HG02943 (cell line): Measurements from ENCODE around the gene PPM1H.

Experiments used
- ATAC-seq: cut with Tn5 transposase; IDR thresholded peaks from one replicate; pipeline ENCODE4 v1.9.1; 2021; ENCODE audit warnings: mild to moderate bottlenecking, low read depth, moderate library complexity; ENCODE audit not compliant: unreplicated experiment

Gene PPM1H

DNA sequence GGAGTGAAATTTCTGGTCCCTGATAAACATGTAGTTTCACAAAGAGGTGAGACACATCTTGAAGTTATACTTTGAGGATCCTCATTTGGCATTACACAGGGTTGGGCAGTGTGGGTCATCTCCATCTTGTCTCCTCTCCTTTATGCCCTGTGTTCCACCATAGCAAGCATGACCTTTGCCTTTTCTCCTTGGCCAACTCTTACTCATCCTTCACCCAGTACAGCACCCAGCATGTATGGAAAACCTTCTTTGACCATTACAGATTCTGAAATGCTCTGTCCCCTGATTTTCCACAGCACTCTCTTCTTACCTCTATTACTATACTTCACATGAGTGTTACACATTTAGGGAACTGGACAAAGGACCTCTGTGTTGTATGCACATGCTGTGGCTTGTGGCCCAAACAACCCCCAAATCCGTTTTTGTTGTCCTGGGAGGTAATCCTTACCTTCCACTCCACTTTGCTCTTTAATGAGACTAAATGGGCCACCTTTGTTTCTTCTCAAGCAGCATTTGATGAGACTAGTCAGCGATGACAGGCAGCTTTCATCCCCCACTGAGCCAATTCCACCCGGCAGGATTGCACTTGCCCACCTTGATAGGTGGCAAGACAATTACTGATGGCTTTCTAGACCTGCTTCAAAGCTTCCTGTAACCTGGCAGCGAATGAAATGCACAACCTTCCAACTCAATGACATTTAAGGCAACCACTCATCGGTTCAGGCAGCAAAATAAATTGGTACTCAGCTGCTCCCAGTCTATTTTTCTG lies 304.8 kb downstream of the PPM1H start:
- ATAC-seq: no peak

DNA sequence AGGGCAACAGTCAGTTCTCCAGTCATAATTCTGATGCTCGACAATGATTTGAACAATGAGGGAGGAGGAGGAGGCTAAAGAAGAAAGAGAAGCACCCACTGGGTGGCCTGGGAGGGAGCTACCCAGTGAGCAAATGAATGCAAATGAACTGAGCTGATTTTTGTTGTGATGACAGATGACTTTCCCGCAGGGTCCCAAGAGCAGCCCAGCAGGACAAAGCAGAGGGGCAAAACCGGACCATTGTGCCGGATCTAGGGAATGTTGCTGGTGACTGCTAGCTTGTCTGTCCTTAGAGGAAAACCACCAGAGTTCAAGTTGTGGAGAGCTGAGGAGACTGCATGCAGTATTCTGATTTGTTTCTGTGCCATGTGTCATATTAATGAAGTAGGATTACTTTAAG lies 305.5 kb downstream of the PPM1H start:
- no peak for ATAC-seq

GRCh38 chr12:62627181-62627580 lies 307.8 kb downstream of the PPM1H start:
- ATAC-seq: no peak

GRCh38 chr12:62625228-62625627 lies 309.7 kb downstream of the PPM1H start:
- ATAC-seq: no peak

- ATAC-seq: no peak
Measured at GRCh38 chr12:62622177-62622576, 312.8 kb downstream of the PPM1H start.

- ATAC-seq: no peak
Measured at GRCh38 chr12:62621101-62621638, 313.8 kb downstream of the PPM1H start.

DNA sequence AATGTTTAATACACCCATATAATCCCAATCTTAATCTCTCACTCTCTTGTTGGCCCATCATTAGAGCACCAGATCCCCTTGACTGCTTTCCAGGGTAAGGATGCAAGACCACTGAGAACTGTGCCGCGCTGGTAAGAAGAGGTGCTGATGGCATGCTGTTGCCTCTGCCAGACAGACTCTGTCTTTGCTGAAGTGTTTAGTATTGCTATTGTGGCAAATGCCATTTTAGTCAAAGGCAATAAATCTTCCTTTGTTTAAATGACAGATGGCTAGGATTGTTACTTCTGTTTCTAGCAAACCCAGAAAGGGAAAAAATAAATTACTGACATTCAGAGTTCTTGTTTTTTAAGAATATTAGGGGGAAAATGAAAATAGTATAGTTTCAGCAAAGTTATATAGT lies 316.0 kb downstream of the PPM1H start:
- no peak for ATAC-seq

DNA sequence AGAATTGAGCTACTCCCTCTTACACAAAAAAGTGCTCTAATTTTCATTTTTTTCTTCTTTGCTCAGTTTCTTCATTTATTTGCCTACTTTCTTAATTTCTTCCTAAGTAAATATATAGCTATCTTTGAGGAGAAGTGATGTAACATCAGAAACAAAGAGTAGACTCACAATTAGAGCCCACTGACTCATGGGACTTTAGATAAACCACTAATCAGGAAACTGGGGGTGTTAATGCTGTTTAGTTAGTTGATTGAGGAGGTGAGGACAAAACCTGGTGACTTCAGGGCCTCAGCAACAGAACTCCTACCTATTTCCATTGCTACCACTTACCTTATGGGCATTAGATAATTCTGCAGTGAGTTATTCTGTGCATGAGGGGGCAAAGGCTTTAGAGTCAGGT lies 316.6 kb downstream of the PPM1H start:
- no peak for ATAC-seq

DNA sequence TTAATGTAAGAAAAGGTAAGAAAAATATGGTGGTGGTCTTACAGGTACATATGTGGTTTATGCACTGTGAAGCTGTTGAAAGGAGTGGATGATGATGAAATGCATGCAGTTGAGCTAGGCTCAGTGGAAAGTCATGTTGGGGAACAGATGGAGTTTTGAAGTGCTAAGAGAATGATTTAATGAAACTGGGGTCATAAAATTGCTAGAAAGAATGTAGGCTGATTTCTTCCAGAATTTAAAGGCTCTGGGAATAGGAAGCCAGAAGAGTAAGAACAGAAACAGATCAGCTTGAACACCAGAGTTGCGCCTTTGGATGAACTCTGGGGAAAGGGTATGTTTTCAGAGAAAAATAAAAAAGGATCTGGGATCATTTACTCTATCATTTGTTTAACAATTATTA lies 321.9 kb downstream of the PPM1H start:
- no peak for ATAC-seq

DNA sequence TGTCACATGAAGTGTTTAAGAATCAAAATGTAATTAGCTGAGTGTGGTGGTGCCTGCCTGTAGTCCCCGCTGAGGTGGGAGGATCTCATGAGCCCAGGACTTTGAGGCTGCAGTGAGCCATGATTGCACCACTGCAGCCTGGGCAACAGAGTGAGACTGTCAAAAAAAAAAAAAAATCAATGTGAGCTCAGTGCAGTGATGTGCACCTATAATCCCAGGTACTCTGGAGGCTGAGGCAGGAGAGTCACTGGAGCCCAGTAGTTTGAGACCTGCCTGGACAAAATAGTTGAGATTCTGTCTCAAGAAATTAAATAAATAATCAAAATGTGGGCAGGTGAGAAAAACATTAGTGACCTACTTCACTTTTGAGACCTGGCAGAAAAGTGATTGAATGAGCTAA lies 328.3 kb downstream of the PPM1H start:
- no peak for ATAC-seq

GRCh38 chr12:62605981-62606380 lies 329.0 kb downstream of the PPM1H start:
- ATAC-seq: no peak

- ATAC-seq: no peak
Measured at GRCh38 chr12:62604871-62605270, 330.1 kb downstream of the PPM1H start.

- ATAC-seq: no peak
Measured at GRCh38 chr12:62604373-62604772, 330.6 kb downstream of the PPM1H start.

GRCh38 chr12:62603811-62604098 lies 331.2 kb downstream of the PPM1H start:
- ATAC-seq: no peak

- peak; percentile 74 for ATAC-seq
Measured at GRCh38 chr12:62603061-62603810, 331.7 kb downstream of the PPM1H start.

GRCh38 chr12:62602255-62603060 lies 332.5 kb downstream of the PPM1H start:
- peak; percentile 62 for ATAC-seq

GRCh38 chr12:62601765-62602164 lies 333.2 kb downstream of the PPM1H start:
- no peak for ATAC-seq

DNA sequence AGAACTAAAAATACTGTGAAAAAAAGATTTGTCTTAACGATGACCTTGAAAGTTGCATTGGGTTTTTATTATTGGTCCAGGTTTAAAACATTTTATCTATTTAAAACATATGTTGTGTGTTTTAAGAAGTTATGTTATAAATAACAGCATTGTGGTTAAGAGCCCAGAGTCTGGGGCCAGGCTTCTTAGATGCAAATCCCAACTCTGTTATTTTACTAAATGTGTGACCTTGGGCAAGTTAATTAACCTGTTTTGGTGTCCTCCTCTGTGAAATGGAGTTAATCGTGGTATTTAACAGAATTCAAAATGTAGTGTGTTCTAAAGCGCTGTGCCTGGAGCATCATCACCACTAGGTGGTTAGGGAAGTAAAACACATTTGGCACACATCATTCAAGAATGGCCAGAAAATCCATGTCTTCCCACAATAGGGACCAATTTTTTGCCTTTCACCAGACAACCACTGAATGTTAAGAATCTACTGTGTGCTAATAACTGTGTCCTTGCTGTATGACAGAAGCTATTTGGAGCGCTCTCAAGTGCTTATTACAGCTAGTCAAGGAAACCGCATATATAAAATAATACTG lies 335.0 kb downstream of the PPM1H start:
- no peak for ATAC-seq

- no peak for ATAC-seq
Measured at GRCh38 chr12:62598846-62599245, 336.1 kb downstream of the PPM1H start.

GRCh38 chr12:62597253-62597652 lies 337.7 kb downstream of the PPM1H start:
- no peak for ATAC-seq
